Measurements from ENCODE around the gene RUVBL2. TPM values are rescaled to one million over a fixed set of nuclear protein-coding genes. Genes with fewer than 3 reads are reported as not detected.

The RUVBL2 gene
- total RNA-seq, 1 experiment from 2014 or later = 130 TPM

- Histone ChIP-seq H4K5ac (ENCODE audit: insufficient read length, low read depth, low read length) (no peak overlapping the region), H3K9ac (ENCODE audit: extremely low read depth, insufficient read length, low read length) (no peak overlapping the region), H3K23me2 (ENCODE audit: insufficient read length, low read depth, low read length, poor library complexity, severe bottlenecking) (no peaks in the 10 kb centered on the region), H2BK12ac (ENCODE audit: insufficient read length, low read depth, low read length) (no peak overlapping the region), H2AK5ac (ENCODE audit: insufficient read length, low read length) (no peak overlapping the region), H3K18ac (ENCODE audit: insufficient read length, low read depth, low read length) (no peak overlapping the region), H3K79me1 (ENCODE audit: insufficient read depth, low read depth, low read length, poor library complexity, severe bottlenecking) (no peaks in the 10 kb centered on the region), H2BK120ac (ENCODE audit: low read depth, low read length, poor library complexity, severe bottlenecking) (no peak overlapping the region), H4K8ac (replicated peaks; ENCODE audit: insufficient read length, low read depth, low read length) (no peak overlapping the region), H3K23ac (ENCODE audit: insufficient read length, low read depth, low read length) (no peak overlapping the region), H2BK20ac (ENCODE audit: low read depth, low read length, poor library complexity, severe bottlenecking) (no peak overlapping the region), H3K9me3 (ENCODE audit: control insufficient read depth, low read depth, low read length) (no peaks in the 10 kb centered on the region), H4K20me1 (ENCODE audit: control insufficient read depth, insufficient read depth, insufficient read length) (no peaks in the 10 kb centered on the region), H3K27me3 (ENCODE audit: insufficient read depth, low read length) (no peaks in the 10 kb centered on the region), H4K91ac (ENCODE audit: insufficient read length, low read depth, low read length) (no peak overlapping the region), H3K4me2 (ENCODE audit: insufficient read depth, insufficient read length, low read length) (no peak overlapping the region), H3K79me2 (ENCODE audit: insufficient read depth, low read length) (no peaks in the 10 kb centered on the region), H3K4me1 (ENCODE audit: insufficient read depth, low read length) (no peaks in the 10 kb centered on the region), H2BK5ac (ENCODE audit: insufficient read length, low read length) (no peak overlapping the region), H3K4ac (ENCODE audit: low read depth, low read length) (no peak overlapping the region), H2BK15ac (ENCODE audit: low read depth, low read length) (no peak overlapping the region), H3K56ac (ENCODE audit: insufficient read length, low read depth, low read length) (no peak overlapping the region), H3K14ac (ENCODE audit: insufficient read depth, low read length) (no peak overlapping the region), H3T11ph (ENCODE audit: low read length) (no peak overlapping the region), H3K27ac (ENCODE audit: insufficient read length, low read depth, low read length) (no peak overlapping the region), H2AFZ (ENCODE audit: low read length) (no peak overlapping the region)
- Mint-ChIP-seq H3K27ac (no peak overlapping the region), H3K4me3 (peak overlapping the region in 1 of 2 experiments; percentile 26; a peak in 1 of 5 replicates), H3K9me3 (no peaks in the 10 kb centered on the region), H3K27me3 (ENCODE audit: low read depth) (no peaks in the 10 kb centered on the region), H3K4me1 (no peaks in the 10 kb centered on the region), H3K36me3 (ENCODE audit: insufficient read depth in 1 of 3, low read depth in 3 of 3) (peaks cover 25 to 85% (median 82%) of the 10 kb centered on the region in 3 experiments; a peak in 6 of 7 replicates)
- WGBS (ENCODE audit: extremely low coverage, insufficient read length, low lambda C conversion rate) = no CpG with 5 or more reads among the region's 18 CpGs
- TF ChIP-seq CTCF (conservative IDR thresholded peaks at IDR 0.05) = no peak
- no peak for DNase-seq
Observed at GRCh38 chr19:49009828-49010227, 16.1 kb downstream of the RUVBL2 start.

All from H9 (cell line).